Ovary (tissue), 3 donors: ENCODE data around the gene TMEM128.

ENCODE experiments used
- EP300 ChIP-seq: sonication (generic); formaldehyde crosslinking; IDR thresholded peaks from one replicate; pipeline ENCODE4 v1.6.1; 2017; ENCODE audit warnings: antibody characterized with exemption
- POLR2A ChIP-seq: fragments of 450-650 bp; IDR thresholded peaks from one replicate; pipeline ENCODE4 v1.6.1; 2017; ENCODE audit warnings: antibody characterized with exemption, mild to moderate bottlenecking, moderate library complexity
- TF ChIP-seq, protein P1 (sequence below), 3 donors: fragments of 450-650 bp in 2 of 3; fragments of 200-600 bp in 1 of 3; IDR thresholded peaks; one replicate each; pipeline versions ENCODE4 v1.5.1 to v1.8.0; 2016 to 2022; ENCODE audit warnings: antibody characterized with exemption in 3 of 3, mild to moderate bottlenecking in 1 of 3
- donor health status: DM: no; HTN: no; CAD: no.

DNA sequence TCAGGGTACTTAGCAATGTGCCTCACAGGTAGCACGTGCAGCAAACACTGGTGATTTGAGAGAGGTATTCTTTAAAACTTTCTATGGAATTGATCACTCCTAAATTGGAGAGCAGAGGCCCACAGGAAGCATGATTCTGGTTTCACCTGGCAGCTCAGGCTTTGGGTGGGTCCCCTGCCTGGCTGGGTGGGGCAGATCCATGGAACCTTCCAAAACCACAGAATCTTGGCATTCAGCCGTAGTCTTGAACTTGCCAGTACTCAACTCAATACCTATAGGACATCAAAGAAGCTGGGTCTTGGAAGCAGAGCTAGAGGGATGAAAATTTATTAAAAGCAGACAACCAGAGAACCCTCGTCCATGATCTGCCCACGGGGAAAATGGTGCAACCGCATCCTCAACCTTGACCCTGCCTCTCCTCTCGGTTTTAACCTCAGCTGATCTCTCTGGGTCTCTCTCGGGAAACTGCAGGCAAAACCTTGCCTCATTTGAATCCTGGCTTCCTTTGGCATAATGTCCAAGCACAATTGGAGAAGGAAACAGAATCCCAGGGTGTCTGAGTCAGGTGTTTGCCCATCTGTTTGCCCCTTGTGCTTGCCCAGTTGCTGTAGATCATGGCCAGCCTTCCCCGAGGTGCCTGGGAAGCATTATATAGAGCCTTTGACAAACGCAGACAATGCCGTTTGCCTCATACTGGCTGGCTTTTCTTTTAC is 44.2 kb downstream of the TMEM128 start:
- TF ChIP-seq, protein P1, sequence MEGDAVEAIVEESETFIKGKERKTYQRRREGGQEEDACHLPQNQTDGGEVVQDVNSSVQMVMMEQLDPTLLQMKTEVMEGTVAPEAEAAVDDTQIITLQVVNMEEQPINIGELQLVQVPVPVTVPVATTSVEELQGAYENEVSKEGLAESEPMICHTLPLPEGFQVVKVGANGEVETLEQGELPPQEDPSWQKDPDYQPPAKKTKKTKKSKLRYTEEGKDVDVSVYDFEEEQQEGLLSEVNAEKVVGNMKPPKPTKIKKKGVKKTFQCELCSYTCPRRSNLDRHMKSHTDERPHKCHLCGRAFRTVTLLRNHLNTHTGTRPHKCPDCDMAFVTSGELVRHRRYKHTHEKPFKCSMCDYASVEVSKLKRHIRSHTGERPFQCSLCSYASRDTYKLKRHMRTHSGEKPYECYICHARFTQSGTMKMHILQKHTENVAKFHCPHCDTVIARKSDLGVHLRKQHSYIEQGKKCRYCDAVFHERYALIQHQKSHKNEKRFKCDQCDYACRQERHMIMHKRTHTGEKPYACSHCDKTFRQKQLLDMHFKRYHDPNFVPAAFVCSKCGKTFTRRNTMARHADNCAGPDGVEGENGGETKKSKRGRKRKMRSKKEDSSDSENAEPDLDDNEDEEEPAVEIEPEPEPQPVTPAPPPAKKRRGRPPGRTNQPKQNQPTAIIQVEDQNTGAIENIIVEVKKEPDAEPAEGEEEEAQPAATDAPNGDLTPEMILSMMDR (IDR thresholded peaks at IDR 0.05): no peak
- TF ChIP-seq POLR2A (no peak), EP300 (no peak)
